Nephron (organoid): ENCODE data around the gene CETN3.
A peak's percentile ranks its signal among the peaks of the same experiment; 100 is the strongest.

ENCODE experiments used
- H3K27ac Mint-ChIP-seq, 3 experiments: 2 replicates each; pipeline ENCODE4 v1.8.0; 2020; ENCODE audit warnings: mixed read lengths in 3 of 3, mild to moderate bottlenecking in 2 of 3, moderate library complexity in 1 of 3
- H3K27me3 Mint-ChIP-seq: 2 replicates; pipeline ENCODE4 v1.8.0; 2021; ENCODE audit warnings: low read depth, mild to moderate bottlenecking, moderate library complexity, mixed read lengths
- H3K36me3 Mint-ChIP-seq: 2 replicates; pipeline ENCODE4 v1.8.0; 2020; ENCODE audit warnings: low read depth, mixed read lengths
- H3K4me1 Mint-ChIP-seq: 2 replicates; pipeline ENCODE4 v1.8.0; 2020; ENCODE audit warnings: mixed read lengths
- H3K4me3 Mint-ChIP-seq, 3 experiments: 2 replicates each; pipeline ENCODE4 v1.8.0; 2020; ENCODE audit warnings: mild to moderate bottlenecking in 3 of 3, mixed read lengths in 3 of 3, moderate library complexity in 2 of 3
- H3K9me3 Mint-ChIP-seq: 2 replicates; pipeline ENCODE4 v1.8.0; 2020; ENCODE audit warnings: mixed read lengths
- CTCF ChIP-seq, 3 experiments: fragments of 200-600 bp; sonication (generic); IDR thresholded peaks; one replicate each; pipeline ENCODE4 v1.5.0; 2021; ENCODE audit warnings: antibody characterized with exemption in 3 of 3; ENCODE audit not compliant: unreplicated experiment in 3 of 3

CETN3 gene

GRCh38 chr5:90368454-90369246 lies 40.9 kb downstream of the CETN3 start:
- H3K36me3 Mint-ChIP-seq = peaks cover 6% of the 10 kb centered on the region
- peaks cover 18% of the 10 kb centered on the region for H3K9me3 Mint-ChIP-seq
- H3K27me3 Mint-ChIP-seq = no peaks in the 10 kb centered on the region
- no peaks in the 10 kb centered on the region for H3K4me1 Mint-ChIP-seq
- no peak overlapping the region for H3K27ac Mint-ChIP-seq
- TF ChIP-seq CTCF (IDR thresholded peaks at IDR 0.05; ENCODE audit: unreplicated experiment in 3 of 3) = no peak
- no peak overlapping the region for H3K4me3 Mint-ChIP-seq

- TF ChIP-seq CTCF (IDR thresholded peaks at IDR 0.05; ENCODE audit: unreplicated experiment in 3 of 3) = no peak
- H3K4me3 Mint-ChIP-seq = no peak overlapping the region
These were observed 41.7 kb downstream of the CETN3 start for GRCh38 chr5:90367879-90368278.

GRCh38 chr5:90366948-90367347 lies 42.6 kb downstream of the CETN3 start:
- Mint-ChIP-seq H3K9me3 (peaks cover 17% of the 10 kb centered on the region), H3K4me3 (no peak overlapping the region), H3K4me1 (no peaks in the 10 kb centered on the region), H3K27ac (no peak overlapping the region), H3K36me3 (peaks cover 5% of the 10 kb centered on the region), H3K27me3 (peaks cover 2% of the 10 kb centered on the region)
- TF ChIP-seq CTCF (IDR thresholded peaks at IDR 0.05; ENCODE audit: unreplicated experiment in 3 of 3) = no peak

More at GRCh38 chr5:90367879-90368278, 41.7 kb downstream of the CETN3 start:
- H3K4me1 Mint-ChIP-seq = no peaks in the 10 kb centered on the region
- H3K27ac Mint-ChIP-seq = no peak overlapping the region
- H3K9me3 Mint-ChIP-seq = peaks cover 18% of the 10 kb centered on the region
- no peaks in the 10 kb centered on the region for H3K27me3 Mint-ChIP-seq
- H3K36me3 Mint-ChIP-seq = peaks cover 6% of the 10 kb centered on the region

- peaks cover 9% of the 10 kb centered on the region for H3K27me3 Mint-ChIP-seq
- H3K9me3 Mint-ChIP-seq = peaks cover 7% of the 10 kb centered on the region
- H3K36me3 Mint-ChIP-seq = no peaks in the 10 kb centered on the region
- no peak overlapping the region for H3K27ac Mint-ChIP-seq
- no peak for TF ChIP-seq CTCF (IDR thresholded peaks at IDR 0.05; ENCODE audit: unreplicated experiment in 3 of 3)
- no peak overlapping the region for H3K4me3 Mint-ChIP-seq
- no peaks in the 10 kb centered on the region for H3K4me1 Mint-ChIP-seq
These were observed 44.2 kb downstream of the CETN3 start for GRCh38 chr5:90365328-90365727.

GRCh38 chr5:90359073-90359920 lies 50.3 kb downstream of the CETN3 start:
- no peaks in the 10 kb centered on the region for H3K9me3 Mint-ChIP-seq
- peak overlapping the region in 1 of 3 experiments; percentile 27 for H3K27ac Mint-ChIP-seq
- H3K36me3 Mint-ChIP-seq = no peaks in the 10 kb centered on the region
- H3K27me3 Mint-ChIP-seq = peaks cover 15% of the 10 kb centered on the region
- H3K4me1 Mint-ChIP-seq = peaks cover 26% of the 10 kb centered on the region
- H3K4me3 Mint-ChIP-seq = no peak overlapping the region
- no peak for TF ChIP-seq CTCF (IDR thresholded peaks at IDR 0.05; ENCODE audit: unreplicated experiment in 3 of 3)
